ENCODE data around the gene EPN3. TPM values are rescaled to one million over a fixed set of nuclear protein-coding genes. Genes with fewer than 3 reads are reported as not detected.

The EPN3 gene
- total and polyA plus RNA-seq, 4 donors = 1.3 to 2.6 (median 2.5) TPM

DNA sequence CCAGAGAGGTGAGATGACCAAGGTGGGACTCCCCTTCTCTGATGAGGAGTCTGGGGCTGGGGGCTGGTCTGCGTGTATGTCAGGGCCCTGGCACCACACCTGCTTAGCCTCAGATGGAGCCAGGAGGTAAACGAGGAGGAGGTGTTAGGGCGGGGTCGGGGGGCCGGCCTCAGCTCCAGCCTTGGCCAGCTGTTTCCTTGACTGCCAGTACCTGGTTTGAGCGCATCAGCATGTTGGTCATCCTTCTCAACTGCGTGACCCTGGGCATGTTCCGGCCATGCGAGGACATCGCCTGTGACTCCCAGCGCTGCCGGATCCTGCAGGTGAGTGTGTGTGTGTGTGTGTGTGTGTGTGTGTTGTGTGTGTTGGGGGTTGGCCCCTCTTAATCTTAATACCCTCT is 36.1 kb downstream of the EPN3 start:
- Histone ChIP-seq H3K4me3 (no peak overlapping the region), H3K4me1 (ENCODE audit: control insufficient read depth in 5 of 5, insufficient read depth in 5 of 5, low read length in 5 of 5) (peaks cover 0 to 33% (median 11%) of the 10 kb centered on the region in 5 donors), H3K36me3 (ENCODE audit: control insufficient read depth in 4 of 4, insufficient read depth in 4 of 4, low read length in 4 of 4) (peaks cover 0 to 12% (median 4%) of the 10 kb centered on the region in 4 donors), H3K9me3 (ENCODE audit: control insufficient read depth in 4 of 4, insufficient read depth in 3 of 4, low read length in 3 of 4) (peaks cover 0 to 2% (median 0%) of the 10 kb centered on the region in 4 donors), H3K27me3 (ENCODE audit: control insufficient read depth in 3 of 3, insufficient read depth in 3 of 3, low read length in 2 of 3) (peaks cover 0 to 6% (median 0%) of the 10 kb centered on the region in 3 donors), H3K9ac (ENCODE audit: insufficient read depth in 1 of 2, low read length in 2 of 2) (no peak overlapping the region), H3K27ac (ENCODE audit: low read depth in 1 of 2, low read length in 1 of 2) (no peak overlapping the region)
- DNase-seq (no peak), ATAC-seq (ENCODE audit: insufficient read depth, low FRiP score) (no peak)
- TF ChIP-seq, protein P1, sequence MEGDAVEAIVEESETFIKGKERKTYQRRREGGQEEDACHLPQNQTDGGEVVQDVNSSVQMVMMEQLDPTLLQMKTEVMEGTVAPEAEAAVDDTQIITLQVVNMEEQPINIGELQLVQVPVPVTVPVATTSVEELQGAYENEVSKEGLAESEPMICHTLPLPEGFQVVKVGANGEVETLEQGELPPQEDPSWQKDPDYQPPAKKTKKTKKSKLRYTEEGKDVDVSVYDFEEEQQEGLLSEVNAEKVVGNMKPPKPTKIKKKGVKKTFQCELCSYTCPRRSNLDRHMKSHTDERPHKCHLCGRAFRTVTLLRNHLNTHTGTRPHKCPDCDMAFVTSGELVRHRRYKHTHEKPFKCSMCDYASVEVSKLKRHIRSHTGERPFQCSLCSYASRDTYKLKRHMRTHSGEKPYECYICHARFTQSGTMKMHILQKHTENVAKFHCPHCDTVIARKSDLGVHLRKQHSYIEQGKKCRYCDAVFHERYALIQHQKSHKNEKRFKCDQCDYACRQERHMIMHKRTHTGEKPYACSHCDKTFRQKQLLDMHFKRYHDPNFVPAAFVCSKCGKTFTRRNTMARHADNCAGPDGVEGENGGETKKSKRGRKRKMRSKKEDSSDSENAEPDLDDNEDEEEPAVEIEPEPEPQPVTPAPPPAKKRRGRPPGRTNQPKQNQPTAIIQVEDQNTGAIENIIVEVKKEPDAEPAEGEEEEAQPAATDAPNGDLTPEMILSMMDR (IDR thresholded peaks at IDR 0.05; ENCODE audit: control extremely low read depth, extremely low read depth) = no peak
- 88 to 97% methylated on average over 11 to 12 of the region's 12 CpGs for WGBS, 2 donors

DNA sequence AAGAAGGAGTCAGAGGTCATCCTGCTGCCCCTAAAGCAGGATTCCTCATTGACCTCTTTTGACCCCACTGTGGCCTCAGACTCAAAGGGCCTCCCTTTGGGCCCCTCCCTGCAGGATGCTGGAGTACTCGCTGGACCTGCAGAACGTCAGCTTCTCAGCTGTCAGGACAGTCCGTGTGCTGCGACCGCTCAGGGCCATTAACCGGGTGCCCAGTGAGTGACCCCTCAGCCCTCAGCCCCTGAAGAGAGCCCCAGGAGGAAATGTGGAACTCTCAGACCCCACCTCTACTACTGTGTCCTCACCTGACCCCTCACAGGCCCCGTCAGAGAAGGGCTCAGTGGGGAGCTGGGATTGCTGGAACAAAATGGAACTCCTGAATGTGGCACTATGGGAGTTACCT is 37.1 kb downstream of the EPN3 start:
- H3K4me1 ChIP-seq (ENCODE audit: control insufficient read depth in 5 of 5, insufficient read depth in 5 of 5, low read length in 5 of 5) = peaks cover 0 to 26% (median 11%) of the 10 kb centered on the region in 5 donors
- H3K27me3 ChIP-seq (ENCODE audit: control insufficient read depth in 3 of 3, insufficient read depth in 3 of 3, low read length in 2 of 3) = peaks cover 0 to 4% (median 0%) of the 10 kb centered on the region in 3 donors
- H3K9me3 ChIP-seq (ENCODE audit: control insufficient read depth in 4 of 4, insufficient read depth in 3 of 4, low read length in 3 of 4) = peaks cover 0 to 2% (median 0%) of the 10 kb centered on the region in 4 donors
- no peak for ATAC-seq (ENCODE audit: insufficient read depth, low FRiP score)
- H3K4me3 ChIP-seq = no peak overlapping the region
- H3K27ac ChIP-seq (ENCODE audit: low read depth in 1 of 2, low read length in 1 of 2) = no peak overlapping the region
- peaks cover 0 to 14% (median 5%) of the 10 kb centered on the region in 4 donors for H3K36me3 ChIP-seq (ENCODE audit: control insufficient read depth in 4 of 4, insufficient read depth in 4 of 4, low read length in 4 of 4)
- 88 to 92% methylated on average over 7 of the region's 7 CpGs for whole genome bisulfite sequencing, 2 donors
- no peak overlapping the region for H3K9ac ChIP-seq (ENCODE audit: insufficient read depth in 1 of 2, low read length in 2 of 2)
- DNase-seq = no peak
- TF ChIP-seq, protein P1 (IDR thresholded peaks at IDR 0.05; ENCODE audit: control extremely low read depth, extremely low read depth) = no peak

DNA sequence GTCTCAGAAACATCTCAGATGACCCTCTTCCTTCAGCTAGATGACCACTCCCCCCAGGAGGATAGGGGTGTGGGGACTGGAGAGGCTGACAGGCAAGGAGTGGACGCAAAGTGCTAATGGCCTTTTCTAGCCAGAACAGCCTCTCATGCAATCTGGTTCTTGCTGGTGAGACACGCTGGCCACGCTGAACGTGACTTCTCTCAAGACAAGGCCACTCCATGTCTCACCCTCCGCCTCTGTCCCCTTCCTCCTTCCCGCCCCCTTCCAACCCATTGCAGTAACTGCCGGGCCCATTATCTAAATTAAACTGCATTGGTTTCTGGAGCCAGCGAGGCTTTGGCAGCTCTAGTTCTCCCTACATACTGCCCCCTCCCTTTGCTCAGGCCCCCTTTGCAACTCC is 37.5 kb downstream of the EPN3 start:
- Histone ChIP-seq H3K36me3 (ENCODE audit: control insufficient read depth in 4 of 4, insufficient read depth in 4 of 4, low read length in 4 of 4) (peaks cover 0 to 18% (median 5%) of the 10 kb centered on the region in 4 donors), H3K27me3 (ENCODE audit: control insufficient read depth in 3 of 3, insufficient read depth in 3 of 3, low read length in 2 of 3) (no peaks in the 10 kb centered on the region), H3K9me3 (ENCODE audit: control insufficient read depth in 4 of 4, insufficient read depth in 3 of 4, low read length in 3 of 4) (peaks cover 0 to 2% (median 0%) of the 10 kb centered on the region in 4 donors), H3K27ac (ENCODE audit: low read depth in 1 of 2, low read length in 1 of 2) (no peak overlapping the region), H3K4me1 (ENCODE audit: control insufficient read depth in 5 of 5, insufficient read depth in 5 of 5, low read length in 5 of 5) (peaks cover 0 to 24% (median 8%) of the 10 kb centered on the region in 5 donors), H3K4me3 (no peak overlapping the region), H3K9ac (ENCODE audit: insufficient read depth in 1 of 2, low read length in 2 of 2) (no peak overlapping the region)
- ATAC-seq (ENCODE audit: insufficient read depth, low FRiP score) (no peak), DNase-seq (no peak)
- 93 to 97% methylated on average over 8 of the region's 8 CpGs for WGBS, 2 donors
- TF ChIP-seq, protein P1 (IDR thresholded peaks at IDR 0.05; ENCODE audit: control extremely low read depth, extremely low read depth) = no peak

DNA sequence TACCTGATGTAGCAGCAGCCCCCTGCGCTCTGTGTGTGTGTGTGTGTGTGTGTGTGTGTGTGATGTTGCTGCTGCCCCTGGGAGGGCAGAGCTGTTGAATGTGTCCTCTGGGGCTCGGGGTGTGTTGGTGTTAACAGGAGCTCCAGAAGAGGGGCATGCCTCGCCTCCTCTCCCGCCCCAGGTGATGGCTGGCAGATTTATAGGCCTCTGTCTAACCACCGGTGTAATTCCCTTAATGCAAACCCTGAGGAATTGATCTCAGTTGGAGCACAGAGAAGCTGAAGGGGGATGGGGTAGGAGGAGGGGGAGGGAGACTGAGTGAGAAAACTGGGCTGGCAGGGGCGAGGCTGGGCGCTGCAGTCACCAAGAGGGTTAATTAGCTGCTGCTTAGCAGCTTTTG is 38.0 kb downstream of the EPN3 start:
- Histone ChIP-seq H3K27ac (ENCODE audit: low read depth in 1 of 2, low read length in 1 of 2) (no peak overlapping the region), H3K9me3 (ENCODE audit: control insufficient read depth in 4 of 4, insufficient read depth in 3 of 4, low read length in 3 of 4) (peaks cover 0 to 2% (median 0%) of the 10 kb centered on the region in 4 donors), H3K4me1 (ENCODE audit: control insufficient read depth in 5 of 5, insufficient read depth in 5 of 5, low read length in 5 of 5) (peaks cover 0 to 20% (median 3%) of the 10 kb centered on the region in 5 donors), H3K9ac (ENCODE audit: insufficient read depth in 1 of 2, low read length in 2 of 2) (no peak overlapping the region), H3K27me3 (ENCODE audit: control insufficient read depth in 3 of 3, insufficient read depth in 3 of 3, low read length in 2 of 3) (no peaks in the 10 kb centered on the region), H3K4me3 (no peak overlapping the region), H3K36me3 (ENCODE audit: control insufficient read depth in 4 of 4, insufficient read depth in 4 of 4, low read length in 4 of 4) (peaks cover 0 to 22% (median 5%) of the 10 kb centered on the region in 4 donors)
- TF ChIP-seq, protein P1 (IDR thresholded peaks at IDR 0.05; ENCODE audit: control extremely low read depth, extremely low read depth) = no peak
- WGBS, 2 donors = 88% methylated on average over 7 of the region's 7 CpGs
- no peak for ATAC-seq (ENCODE audit: insufficient read depth, low FRiP score)
- no peak for DNase-seq

All from lung (tissue), 12 donors.